ENCODE data around the gene VEPH1. TPM values are rescaled to one million over a fixed set of nuclear protein-coding genes. Genes with fewer than 3 reads are reported as not detected.

The VEPH1 gene
- total and polyA plus RNA-seq, 3 donors from 2014 or later: 2.7 to 8.1 (median 3.0) TPM

DNA sequence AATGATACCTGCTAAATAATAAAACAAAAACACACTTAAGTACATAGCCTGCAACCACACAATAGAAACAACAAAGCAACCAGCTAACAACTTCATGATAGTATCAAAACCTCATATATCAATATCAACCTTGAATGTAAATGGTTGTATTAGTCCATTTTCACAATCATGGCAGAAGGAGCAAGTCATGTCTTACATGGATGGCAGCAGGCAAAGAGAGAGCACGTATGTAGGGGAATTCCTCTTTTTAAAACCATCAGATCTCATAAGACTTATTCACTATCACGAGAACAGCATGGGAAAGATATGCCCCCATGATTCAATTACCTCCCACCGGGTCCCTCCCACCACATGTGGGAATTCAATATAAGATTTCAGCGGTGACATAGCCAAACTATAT lies 111.1 kb downstream of the VEPH1 start:
- no peak overlapping the region for H3K4me3 ChIP-seq
- WGBS, 2 donors: 88 to 96% methylated on average over 4 of the region's 4 CpGs

DNA sequence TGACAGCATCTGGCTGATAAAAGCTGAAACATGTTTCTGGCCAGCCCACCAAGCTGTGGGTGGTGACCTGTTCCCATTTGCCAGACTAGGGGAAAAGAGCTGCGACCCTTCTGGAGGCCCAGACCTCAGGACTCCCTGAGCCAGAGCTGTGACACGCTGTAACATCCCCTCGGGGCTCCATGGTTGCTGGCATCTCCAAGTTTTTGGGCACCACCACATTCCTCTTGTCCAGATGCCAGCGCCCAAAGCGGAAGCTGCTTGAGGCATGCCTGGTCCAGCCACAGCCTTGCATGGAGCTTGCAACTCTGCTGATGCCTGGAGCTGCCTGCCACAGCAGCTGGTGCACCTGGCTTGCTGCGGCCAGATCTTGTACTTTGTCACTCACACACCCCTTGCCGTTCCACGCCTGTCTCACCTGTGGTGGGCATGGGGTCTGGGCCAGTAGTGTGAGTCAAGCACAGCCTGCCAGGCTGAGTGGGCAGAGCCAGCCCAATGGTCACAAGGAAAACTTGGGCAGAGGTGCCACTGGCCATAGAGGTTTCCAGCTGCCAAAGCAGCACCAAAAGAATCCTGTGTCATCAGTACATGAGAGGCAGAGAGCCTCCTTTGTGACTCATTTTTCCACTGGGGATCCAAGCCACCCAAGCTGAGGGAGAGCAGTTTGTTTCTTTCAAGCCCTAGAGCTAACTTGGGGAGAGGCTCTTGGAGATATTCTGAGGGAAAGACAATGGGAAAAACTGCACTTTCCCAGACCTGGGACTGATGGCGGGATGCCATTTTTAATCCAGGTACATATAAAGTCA lies 112.3 kb downstream of the VEPH1 start:
- no peak overlapping the region for H3K4me3 ChIP-seq
- intact Hi-C loops (cut with DNase I; ENCODE audit: low total_unique reads): no loop called here
- H3K9me3 ChIP-seq: no peaks in the 10 kb centered on the region
- no peaks in the 10 kb centered on the region for H3K36me3 ChIP-seq (ENCODE audit: low read depth, missing control alignments)
- H3K27ac ChIP-seq: no peak overlapping the region
- H3K4me1 ChIP-seq: no peaks in the 10 kb centered on the region
- 95 to 96% methylated on average over 4 to 9 of the region's 9 CpGs for WGBS, 2 donors
- H3K27me3 ChIP-seq: no peaks in the 10 kb centered on the region
- no peak for DNase-seq
- TF ChIP-seq POLR2A (IDR thresholded peaks at IDR 0.05) (no peak), CTCF (IDR thresholded peaks at IDR 0.05) (no peak)

More for the DNA sequence above, 111.1 kb downstream of the VEPH1 start:
- H3K4me1 ChIP-seq: no peaks in the 10 kb centered on the region
- no peak for TF ChIP-seq CTCF (IDR thresholded peaks at IDR 0.05)
- no peak for TF ChIP-seq POLR2A (IDR thresholded peaks at IDR 0.05)
- H3K9me3 ChIP-seq: no peaks in the 10 kb centered on the region
- no peak overlapping the region for H3K27ac ChIP-seq
- no peaks in the 10 kb centered on the region for H3K36me3 ChIP-seq (ENCODE audit: low read depth, missing control alignments)
- DNase-seq: no peak
- intact Hi-C loops (cut with DNase I; ENCODE audit: low total_unique reads): no loop called here
- H3K27me3 ChIP-seq: no peaks in the 10 kb centered on the region

DNA sequence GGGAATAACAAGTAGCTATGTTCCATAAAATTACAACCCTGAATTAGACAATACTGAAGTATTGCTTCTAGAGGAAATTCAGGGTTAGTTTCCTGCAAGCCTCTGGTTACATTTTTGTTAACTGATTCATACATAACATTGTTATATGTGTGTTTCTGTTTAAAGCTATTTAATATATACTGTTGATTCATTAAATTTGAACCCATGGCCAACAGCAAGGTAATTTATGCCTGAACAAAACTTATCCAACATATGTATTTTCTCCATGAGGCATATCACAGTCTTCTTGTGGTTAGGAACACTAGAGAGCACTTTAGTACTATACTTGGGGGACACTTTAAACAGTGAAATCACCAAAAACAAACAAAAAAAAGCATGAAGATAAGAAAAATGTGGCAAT lies 114.2 kb downstream of the VEPH1 start:
- intact Hi-C loops (cut with DNase I; ENCODE audit: low total_unique reads): no loop called here
- Histone ChIP-seq H3K9me3 (no peaks in the 10 kb centered on the region), H3K27me3 (no peaks in the 10 kb centered on the region), H3K27ac (no peak overlapping the region), H3K36me3 (ENCODE audit: low read depth, missing control alignments) (no peaks in the 10 kb centered on the region), H3K4me1 (no peaks in the 10 kb centered on the region), H3K4me3 (no peak overlapping the region)
- no peak for TF ChIP-seq POLR2A (IDR thresholded peaks at IDR 0.05)
- no peak for TF ChIP-seq CTCF (IDR thresholded peaks at IDR 0.05)
- DNase-seq: no peak

- WGBS, 2 donors: 67 to 93% methylated on average over 3 of the region's 3 CpGs
- H3K4me3 ChIP-seq: no peak overlapping the region
- no peaks in the 10 kb centered on the region for H3K4me1 ChIP-seq
- TF ChIP-seq CTCF (IDR thresholded peaks at IDR 0.05): no peak
- TF ChIP-seq POLR2A (IDR thresholded peaks at IDR 0.05): no peak
- no peaks in the 10 kb centered on the region for H3K36me3 ChIP-seq (ENCODE audit: low read depth, missing control alignments)
- no peaks in the 10 kb centered on the region for H3K27me3 ChIP-seq
- H3K9me3 ChIP-seq: no peaks in the 10 kb centered on the region
- no peak overlapping the region for H3K27ac ChIP-seq
- intact Hi-C loops (cut with DNase I; ENCODE audit: low total_unique reads): no loop called here
- DNase-seq: no peak
These were observed 115.3 kb downstream of the VEPH1 start for GRCh38 chr3:157387708-157388435.

Data from testis (tissue), 3 donors.